CD4-positive, alpha-beta T cell treated with Interferon gamma for 1 hour (primary cell): ENCODE measurements around the gene ERC2.

Source experiments
- DNase-seq: peaks from one replicate; pipeline ENCODE4 v3.0.0-alpha.2; 2020

Gene ERC2

DNA sequence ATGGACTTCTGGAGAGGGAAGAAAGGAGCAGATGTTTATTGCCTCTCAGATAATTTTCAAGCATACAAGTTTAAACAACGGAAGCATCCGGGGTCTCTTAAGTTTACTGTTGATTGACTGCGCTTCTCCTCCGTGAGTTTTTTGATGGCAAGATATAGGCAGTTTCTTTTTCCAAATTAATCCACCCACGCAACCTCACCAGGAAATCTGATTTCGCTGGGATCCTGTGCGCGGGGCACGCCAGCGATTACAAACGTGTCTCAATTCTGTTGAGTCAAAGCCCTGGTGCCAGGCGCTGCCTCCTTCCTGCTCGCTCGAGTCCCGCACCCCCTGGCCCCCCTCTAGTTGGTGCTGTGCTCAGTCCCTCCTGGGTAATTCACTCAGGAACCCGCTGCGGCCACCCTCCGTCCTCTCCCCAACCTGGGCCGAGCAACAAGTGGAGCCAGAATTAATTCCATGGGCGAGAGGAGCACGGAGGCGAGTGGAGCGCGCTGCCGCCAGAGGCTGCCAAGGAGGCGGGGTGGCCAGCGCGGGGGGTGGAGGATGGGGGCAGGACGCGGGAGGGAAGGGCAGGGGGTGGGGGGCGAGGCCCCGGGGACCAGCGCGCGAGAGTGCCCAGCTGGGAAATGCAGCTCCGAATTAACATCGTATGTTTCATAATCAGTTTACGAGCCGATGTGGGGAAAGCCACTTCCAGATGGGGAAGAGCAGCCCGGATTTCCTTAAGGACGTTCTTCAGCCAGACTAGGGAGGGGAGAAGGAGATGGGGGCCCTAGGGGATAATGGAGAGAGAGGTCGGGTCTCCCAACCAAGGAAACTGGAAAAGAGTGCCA, 987.1 kb downstream of the ERC2 start:
- no peak for DNase-seq

DNA sequence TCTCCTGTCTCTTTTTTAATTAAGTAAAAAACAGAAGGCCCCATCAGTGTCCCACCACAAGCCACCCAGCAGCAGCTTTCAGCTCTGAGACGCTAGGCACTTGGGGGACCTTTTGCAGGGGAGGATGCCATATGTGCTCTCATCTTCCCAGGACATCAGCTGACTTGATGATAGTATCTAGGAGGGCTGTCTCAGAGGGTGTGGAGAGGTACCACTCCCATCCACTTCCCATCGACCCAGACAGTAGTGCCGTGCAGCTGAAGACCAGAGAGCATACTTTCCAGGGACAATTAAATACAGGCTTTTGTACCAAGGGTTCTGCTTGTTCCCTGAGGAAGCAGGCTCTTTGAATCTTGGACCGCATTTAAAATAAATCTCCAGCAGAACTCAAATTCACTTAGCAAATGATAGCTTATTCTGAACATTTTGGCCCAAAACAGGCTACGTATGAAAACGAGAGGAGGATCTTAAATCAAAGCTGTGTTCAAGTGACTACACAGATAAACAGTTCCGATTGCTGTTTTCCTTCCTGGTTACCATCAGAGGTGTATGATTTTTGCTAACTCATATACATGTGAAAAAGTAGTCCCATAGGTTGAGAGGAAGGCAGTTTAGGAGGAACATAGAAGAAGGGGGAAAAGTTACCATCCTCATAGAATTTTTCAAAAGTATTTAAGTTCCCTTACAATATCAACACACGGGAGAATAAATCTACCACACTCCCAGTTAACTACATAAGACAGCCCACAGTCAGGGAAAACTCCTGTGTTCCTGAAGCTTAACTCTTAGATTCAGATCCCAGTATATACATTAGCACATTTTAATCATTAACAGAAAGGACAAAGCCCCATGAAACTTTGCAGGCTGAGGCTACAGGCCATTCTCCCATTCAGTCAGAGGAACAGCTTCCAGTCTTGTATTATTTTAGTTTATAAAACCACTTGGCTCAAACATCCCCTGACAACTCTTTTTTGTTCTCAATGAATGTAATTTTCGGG, 990.7 kb downstream of the ERC2 start:
- DNase-seq = no peak

DNA sequence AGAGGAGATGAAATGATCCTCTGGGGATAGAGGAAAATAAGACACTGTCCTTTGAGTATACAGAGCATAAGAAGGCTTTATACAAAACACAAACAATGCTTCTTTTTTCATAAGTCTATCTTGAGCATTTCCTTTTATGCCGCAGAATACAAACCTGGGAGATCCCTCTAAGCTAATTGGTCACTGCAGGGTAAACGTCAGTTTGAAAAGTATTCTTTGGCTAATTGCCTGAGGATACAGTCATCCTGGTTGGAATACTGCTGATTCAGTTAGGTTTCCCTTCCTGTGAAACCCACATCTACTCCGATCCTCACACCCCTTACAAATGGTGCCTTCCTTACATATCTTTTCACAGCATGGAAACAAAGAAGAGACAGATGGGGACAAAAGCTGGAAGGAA, 991.8 kb downstream of the ERC2 start:
- no peak for DNase-seq

DNA sequence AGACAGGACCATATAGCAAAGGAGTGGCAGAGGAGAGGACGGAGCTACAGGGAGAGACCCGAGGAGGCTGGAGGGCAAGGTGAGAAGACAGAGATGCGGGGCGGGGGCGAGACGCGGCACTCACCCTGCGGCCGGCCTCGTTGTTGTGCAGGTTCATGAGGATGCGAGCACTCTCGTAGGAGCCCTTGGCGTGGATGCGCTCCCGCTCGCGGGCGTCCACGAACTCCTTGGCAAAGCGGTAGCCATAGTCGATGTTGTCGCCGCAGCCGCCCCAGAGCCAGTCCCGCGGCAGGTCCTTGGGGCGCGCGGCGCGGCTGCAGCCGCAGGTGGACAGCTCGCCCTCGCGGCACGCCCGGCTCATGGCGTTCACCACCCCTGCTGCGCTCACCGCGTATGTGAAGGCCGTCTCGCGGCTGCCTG, 994.0 kb downstream of the ERC2 start:
- no peak for DNase-seq

DNA sequence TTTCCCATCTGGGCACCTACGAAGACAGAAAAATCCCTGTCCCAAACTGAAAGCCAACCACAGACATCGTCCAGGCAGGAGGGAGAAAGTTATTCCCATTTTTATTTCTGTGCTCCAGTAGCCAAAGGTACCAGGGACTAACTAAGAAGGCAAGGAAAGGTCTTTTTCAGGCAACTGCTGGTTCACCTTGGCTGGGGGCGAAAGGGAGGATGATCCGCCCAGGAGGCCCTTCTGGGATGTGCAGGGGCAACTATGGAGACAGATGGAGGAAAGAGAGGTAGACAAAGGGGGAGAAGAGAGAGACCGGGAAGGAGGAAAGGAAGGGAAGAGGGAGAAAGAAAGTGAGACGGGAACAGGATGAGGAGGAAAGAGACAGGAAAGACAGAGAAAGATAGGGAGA, 994.5 kb downstream of the ERC2 start:
- DNase-seq = no peak

DNA sequence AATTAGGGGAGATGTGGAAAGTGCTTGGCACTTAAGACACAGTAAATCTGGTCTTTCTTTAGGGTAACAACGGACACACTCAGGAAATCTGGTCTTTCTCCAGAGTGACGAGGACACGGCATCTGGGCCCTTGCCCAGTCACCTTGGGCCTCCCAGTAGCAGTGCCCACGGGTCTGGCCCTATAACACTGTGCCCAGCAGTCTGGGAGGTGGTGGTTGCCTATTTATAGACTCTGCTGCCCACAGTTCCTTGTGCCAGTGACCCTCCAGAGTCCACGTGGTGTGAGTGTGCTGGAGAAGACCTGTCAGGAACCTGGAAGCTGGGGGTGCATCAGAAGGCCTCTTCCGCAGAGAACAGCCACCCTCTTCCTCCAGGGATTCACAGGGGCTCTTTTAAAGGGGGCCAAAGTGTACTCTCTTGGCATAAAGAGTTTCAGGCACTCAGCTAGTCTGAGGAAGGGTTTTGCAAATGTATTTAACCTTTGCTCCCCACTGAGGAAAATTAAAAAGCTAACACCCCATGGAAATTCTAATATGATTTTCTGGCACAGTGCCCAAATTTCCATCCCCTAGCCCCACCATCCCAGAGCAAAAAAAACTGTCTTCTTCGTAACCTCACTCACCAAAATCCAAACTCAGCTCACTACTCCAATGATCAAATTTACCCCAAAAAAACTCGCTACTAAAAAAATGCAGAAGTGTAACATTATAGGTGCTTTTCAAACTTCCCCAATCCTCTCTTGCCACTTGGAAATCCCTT, 996.6 kb downstream of the ERC2 start:
- no peak for DNase-seq

DNA sequence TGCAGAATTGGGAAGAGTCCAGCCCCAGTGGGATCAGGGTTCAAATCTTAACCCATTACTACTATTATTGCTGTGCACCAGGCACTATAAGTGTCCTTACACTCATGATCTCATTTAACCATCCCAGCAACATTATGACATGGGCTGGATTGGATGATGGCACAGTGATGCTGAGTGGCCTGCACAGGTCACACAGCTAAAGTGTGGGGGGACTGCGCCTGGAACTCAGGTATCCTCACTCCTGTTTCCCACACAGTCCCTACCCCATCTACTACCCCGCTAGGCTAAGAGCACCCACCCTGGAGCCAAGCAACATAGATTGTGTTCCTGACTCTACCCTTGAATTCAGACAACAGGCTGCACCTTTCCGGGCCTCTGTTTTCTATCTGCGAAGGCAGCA, 997.2 kb downstream of the ERC2 start:
- DNase-seq = no peak

DNA sequence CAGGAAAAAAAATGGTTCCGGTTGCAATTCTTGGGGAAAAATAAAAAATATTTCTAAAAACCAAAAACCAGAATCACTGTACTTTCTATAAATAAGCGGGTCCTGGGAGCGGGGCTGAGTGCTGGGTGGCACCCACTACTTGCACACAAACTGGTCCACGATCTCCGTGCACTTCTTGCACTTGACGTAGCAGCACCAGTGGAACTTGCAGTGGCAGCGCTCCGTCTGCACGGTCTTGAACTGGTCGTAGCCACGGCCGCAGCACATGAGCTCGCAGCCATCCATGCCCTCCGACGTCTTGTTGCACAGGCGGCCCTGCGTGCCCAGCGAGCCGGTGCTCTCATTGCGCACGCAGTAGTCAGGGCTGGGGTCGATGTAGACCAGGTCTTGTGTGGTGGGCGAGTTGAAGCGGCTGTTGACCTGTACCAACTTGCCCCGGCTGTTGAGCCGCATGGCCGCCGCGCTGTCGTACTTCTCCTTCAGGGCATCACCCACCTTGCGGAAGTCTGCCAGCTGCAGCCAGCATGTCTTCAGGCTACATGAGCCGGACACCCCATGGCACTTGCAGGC, 998.2 kb downstream of the ERC2 start:
- DNase-seq = no peak

DNA sequence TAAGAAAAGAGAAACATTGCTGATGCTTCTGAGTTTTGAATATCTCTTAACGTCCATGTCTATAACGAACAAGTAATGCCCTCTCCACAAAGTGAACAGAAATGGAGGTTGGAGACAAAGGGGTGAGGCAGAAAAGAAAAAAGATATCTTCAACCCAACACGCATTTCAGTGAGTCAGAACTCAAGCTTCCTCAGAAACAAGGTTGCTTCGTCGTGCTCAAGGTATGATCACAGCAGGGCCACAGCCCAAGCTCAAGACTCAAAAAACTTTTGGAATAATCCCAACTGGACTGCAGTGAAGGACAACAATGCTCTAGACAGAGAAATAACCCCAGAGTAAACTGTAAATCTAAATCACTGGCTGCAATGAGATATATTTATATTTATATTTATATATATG, 1000.0 kb downstream of the ERC2 start:
- DNase-seq = no peak

DNA sequence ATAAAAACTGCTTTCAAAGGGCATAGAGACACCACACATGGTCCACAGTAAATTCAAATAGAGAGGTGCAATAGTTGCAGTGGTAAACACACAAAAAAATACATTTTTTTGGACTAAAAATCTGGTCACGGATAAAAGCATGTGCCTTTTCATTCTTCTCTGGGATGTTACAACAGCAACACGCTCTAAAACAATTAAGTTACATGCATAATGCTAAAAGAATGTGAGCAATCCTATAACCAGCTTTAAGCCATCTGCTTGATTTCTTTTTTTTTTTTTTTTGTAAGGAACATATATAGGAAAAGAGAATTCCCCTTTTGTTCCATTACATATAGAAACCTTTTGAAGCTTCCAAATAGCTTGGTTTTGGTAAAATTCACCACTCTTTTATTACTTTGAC, 1001.2 kb downstream of the ERC2 start:
- no peak for DNase-seq

DNA sequence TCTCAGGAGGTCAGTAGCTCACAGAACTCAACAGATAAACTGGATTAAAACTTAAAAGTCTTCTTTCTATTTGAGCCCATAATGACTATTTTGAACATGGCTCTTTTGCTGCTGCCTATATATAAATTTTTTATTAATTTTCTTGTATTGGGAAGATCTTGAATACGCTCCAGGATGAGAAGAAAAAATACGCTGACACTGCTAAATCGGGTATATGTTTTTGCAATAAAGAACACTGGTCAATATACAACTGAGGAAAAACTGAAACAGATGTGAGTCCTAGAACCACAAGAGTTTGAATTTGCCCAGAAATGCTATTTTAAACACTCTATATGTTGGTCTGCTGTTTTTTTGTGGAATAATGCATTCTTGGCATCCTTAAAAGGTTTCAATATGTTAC, 1001.7 kb downstream of the ERC2 start:
- no peak for DNase-seq

DNA sequence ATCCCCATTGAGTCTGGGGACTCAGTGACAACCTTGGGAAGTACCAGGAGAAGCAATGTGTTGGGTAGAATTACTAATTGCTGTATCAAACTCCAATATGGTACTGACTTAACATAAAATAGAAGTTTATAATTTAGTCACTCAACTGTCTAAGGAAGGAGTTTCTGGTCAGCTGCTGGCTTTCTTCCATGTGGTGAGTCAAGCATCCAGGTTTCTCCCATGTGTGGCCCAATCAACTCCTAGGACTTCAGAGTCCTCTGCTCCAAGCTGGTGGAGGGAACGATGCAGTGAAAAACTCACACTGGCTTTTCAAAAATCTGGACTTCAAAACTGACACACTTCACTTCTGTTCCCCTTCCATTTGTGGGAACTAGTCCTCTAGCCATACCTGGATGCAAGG, 1006.4 kb downstream of the ERC2 start:
- no peak for DNase-seq

DNA sequence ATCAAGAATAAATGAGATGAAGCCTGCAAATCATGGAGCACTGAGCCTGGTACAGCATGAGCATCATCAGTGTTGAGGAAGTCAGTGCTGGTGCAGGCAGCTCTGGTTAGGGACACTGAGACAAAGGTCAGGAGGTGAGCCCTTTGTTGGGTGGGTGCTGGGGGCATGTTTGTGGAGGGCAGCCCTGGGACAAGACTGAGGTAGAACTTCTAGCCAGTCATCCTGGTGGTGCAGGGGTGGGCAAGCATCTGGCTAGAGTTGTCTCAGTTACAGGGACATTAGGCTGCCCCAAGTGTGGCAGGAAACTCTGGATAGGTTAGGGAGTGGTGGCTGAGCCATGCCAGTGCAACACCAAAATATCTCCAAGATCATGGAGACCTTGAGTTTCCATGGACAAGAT, 1008.4 kb downstream of the ERC2 start:
- no peak for DNase-seq
